AG04449 (cell line): ENCODE results near the gene CACNG7.

Experiments used
- CTCF ChIA-PET: fragments of 350-600 bp; formaldehyde crosslinking; extraction: SDS; loops from one replicate; lab custom pipeline; 2021; ENCODE audit warnings: antibody characterized with exemption; lab: Yijun Ruan, JAX
- POLR2A ChIA-PET: fragments of 400-600, 350-600 bp; formaldehyde crosslinking; extraction: SDS; loops from one replicate; lab custom pipeline; 2020; ENCODE audit warnings: antibody characterized with exemption, inconsistent platforms; lab: Yijun Ruan, JAX
- DNase-seq: peaks from one replicate; pipeline ENCODE4 v3.0.0-alpha.2; 2010; ENCODE audit warnings: low read depth, low spot score
- H3K4me3 ChIP-seq: 2 replicates; pipeline ENCODE4 v1.5.1; 2011; ENCODE audit warnings: low read depth, mild to moderate bottlenecking, control low read depth, low read length
- CTCF ChIP-seq: IDR thresholded peaks from one replicate; pipeline ENCODE4 v1.5.1; 2011; ENCODE audit warnings: mild to moderate bottlenecking, moderate library complexity, low read length, control low read depth, inconsistent platforms; ENCODE audit not compliant: insufficient read depth; ENCODE audit errors: missing control alignments

The CACNG7 gene

GRCh38 chr19:53906211-53907192 is 2.6 kb upstream of the CACNG7 start:
- POLR2A ChIA-PET: interaction anchor here (0.7 kb wide), 1 partner anchor 233 kb away, joined by 3 read pairs; no protein-coding TSS in a partner anchor
- no peak overlapping the region for H3K4me3 ChIP-seq
- CTCF ChIA-PET: interaction anchor here (0.6 to 1.9 kb wide), 14 partner anchors 9 to 123 kb away, joined by 3 to 10 read pairs (median 4); no protein-coding TSS in a partner anchor
- no peak for DNase-seq
- peak; percentile 88 for TF ChIP-seq CTCF

GRCh38 chr19:53907193-53907581 is 1.9 kb upstream of the CACNG7 start:
- CTCF ChIA-PET: interaction anchor here (0.7 to 1.9 kb wide), 14 partner anchors 9 to 191 kb away, joined by 3 to 10 read pairs (median 4); no protein-coding TSS in a partner anchor
- no peak overlapping the region for H3K4me3 ChIP-seq
- POLR2A ChIA-PET: interaction anchor here (0.7 kb wide), 1 partner anchor 232 kb away, joined by 3 read pairs; no protein-coding TSS in a partner anchor
- DNase-seq: no peak
- no peak for TF ChIP-seq CTCF

GRCh38 chr19:53907690-53908089 is 1.4 kb upstream of the CACNG7 start:
- no peak overlapping the region for H3K4me3 ChIP-seq
- ChIA-PET CTCF (interaction anchor here (0.8 to 1.9 kb wide), 11 partner anchors 10 to 190 kb away, joined by 3 to 10 read pairs (median 4); no protein-coding TSS in a partner anchor), POLR2A (interaction anchor here (0.7 kb wide), 1 partner anchor 231 kb away, joined by 3 read pairs; no protein-coding TSS in a partner anchor)
- no peak for DNase-seq
- no peak for TF ChIP-seq CTCF

GRCh38 chr19:53908106-53908934 is 758 bp upstream of the CACNG7 start:
- no peak for DNase-seq
- no peak for TF ChIP-seq CTCF
- ChIA-PET POLR2A (no interaction called here), CTCF (interaction anchor here (0.9 to 1.9 kb wide), 7 partner anchors 9 to 189 kb away, joined by 3 to 10 read pairs (median 4); no protein-coding TSS in a partner anchor)
- H3K4me3 ChIP-seq: peak overlapping the region; percentile 25

GRCh38 chr19:53909471-53910169 is 542 bp downstream of the CACNG7 start:
- peak overlapping the region; percentile 42 for H3K4me3 ChIP-seq
- POLR2A ChIA-PET: no interaction called here

More at GRCh38 chr19:53909471-53910169, 542 bp downstream of the CACNG7 start:
- DNase-seq: no peak
- CTCF ChIA-PET: no interaction called here
- TF ChIP-seq CTCF: no peak
